ENCODE data around the gene TPSB2. TPM values are rescaled to one million over a fixed set of nuclear protein-coding genes. Genes with fewer than 3 reads are reported as not detected.
A peak's percentile ranks its signal among the peaks of the same experiment; 100 is the strongest.

TPSB2 gene
- total and polyA plus RNA-seq, 9 of the 15 experiments (the other 6 are each of a cell fraction or from before 2014, with no cell fraction given), result 0.18 TPM; not detected in 8

GRCh38 chr16:1194665-1195392 is 35.2 kb downstream of the TPSB2 start:
- intact Hi-C loops (cut with micrococcal nuclease), result loop anchor here (2.0 kb wide), 1 partner anchor 88 kb away; no protein-coding TSS in a partner anchor
- Histone ChIP-seq H3K9me1 (ENCODE audit: control insufficient read depth, insufficient read depth, low read length) (no peaks in the 10 kb centered on the region), H3K79me2 (ENCODE audit: control insufficient read depth, insufficient read depth, low read length) (no peaks in the 10 kb centered on the region), H3K4me2 (ENCODE audit: insufficient read depth, low read length) (0 out of 2 replicates have a peak overlapping the region, but pooled peaks have one; percentile 25), H3K9ac (ENCODE audit: insufficient read depth in 1 of 2, low read depth in 2 of 2, low read length in 2 of 2) (no peak overlapping the region), H2AFZ (ENCODE audit: low read depth, low read length) (no peak overlapping the region), H3K4me1 (replicated peaks in 1 of 2; ENCODE audit: control insufficient read depth in 2 of 2, insufficient read depth in 2 of 2, low read length in 2 of 2) (peaks cover 0 to 64% of the 10 kb centered on the region in 2 experiments; a peak in 3 of 5 replicates), H3K9me3 (replicated peaks; ENCODE audit: control insufficient read depth, insufficient read depth, low read depth, low read length) (no peaks in the 10 kb centered on the region), H4K20me1 (replicated peaks; ENCODE audit: control insufficient read depth, insufficient read depth, low read length) (peaks cover 6% of the 10 kb centered on the region; the same call in 1 of the 2 replicates), H3K36me3 (ENCODE audit: control insufficient read depth, insufficient read depth, low read length) (no peaks in the 10 kb centered on the region), H3K27ac (ENCODE audit: extremely low read depth, low read depth, low read length) (no peak overlapping the region), H3K27me3 (ENCODE audit: control insufficient read depth in 2 of 2, insufficient read depth in 2 of 2, low read length in 2 of 2) (peaks cover 0 to 17% of the 10 kb centered on the region in 2 experiments; a peak in 2 of 5 replicates), H3K4me3 (no peak overlapping the region)
- 9% methylated on average over 34 of the region's 61 CpGs for WGBS (ENCODE audit: insufficient coverage, low coverage, missing lambda C conversion rate)
- in situ Hi-C loops (cut with MboI), result loop anchor here (5.0 kb wide), 1 partner anchor 83 kb away; no protein-coding TSS in a partner anchor
- BruUV-seq (replicated peaks), result no TSS peak
- ATAC-seq, result peak; percentile 77
- FAIRE-seq, result no peak
- peak; percentile 29 to 75 (median 69) for DNase-seq (ENCODE audit: extremely low read depth in 1 of 4, low spot score in 3 of 4)
- CTCF ChIA-PET (ENCODE audit: low intra/inter-chr PET ratio), result interaction anchor here (1.8 to 3.5 kb wide), 2 partner anchors 88 to 382 kb away, joined by 6 to 38 read pairs; no protein-coding TSS in a partner anchor
- POLR2A ChIA-PET, result interaction anchor here (0.9 kb wide), 1 partner anchor 14 kb away, joined by 3 read pairs; no protein-coding TSS in a partner anchor
- no peak for TF ChIP-seq TRIM24 (IDR thresholded peaks at IDR 0.05)
- no peak for TF ChIP-seq FOXO4 (CRISPR knock-in tag; IDR thresholded peaks at IDR 0.05)
- TF ChIP-seq TFAP4 (CRISPR knock-in tag; IDR thresholded peaks at IDR 0.05; ENCODE audit: borderline replicate concordance), result peak; percentile 43; the same call in 1 of the 2 replicates
- peak; percentile 9 for TF ChIP-seq CTCFL (IDR thresholded peaks at IDR 0.05; ENCODE audit: borderline replicate concordance, insufficient read depth, low read depth, low read length, poor library complexity, severe bottlenecking)
- TF ChIP-seq NR2C2 (CRISPR knock-in tag; IDR thresholded peaks at IDR 0.05), result no peak
- no peak for TF ChIP-seq NR2C2 (tag; IDR thresholded peaks at IDR 0.05)
- TF ChIP-seq FOXP1 (CRISPR knock-in tag; IDR thresholded peaks at IDR 0.05), result no peak
- no peak for TF ChIP-seq ZNF384 (IDR thresholded peaks at IDR 0.05; ENCODE audit: low read depth, low read length)
- TF ChIP-seq ZNF551 (CRISPR knock-in tag; IDR thresholded peaks at IDR 0.05), result no peak
- TF ChIP-seq L3MBTL2 (IDR thresholded peaks at IDR 0.05), result 0 out of 2 replicates have a peak, but pooled peaks have one; percentile 36
- no peak for TF ChIP-seq IRF1 (CRISPR knock-in tag; IDR thresholded peaks at IDR 0.05; ENCODE audit: borderline replicate concordance)
- no peak for TF ChIP-seq ETV6 (IDR thresholded peaks at IDR 0.05; ENCODE audit: borderline replicate concordance in 1 of 2, low read depth in 2 of 2, low read length in 1 of 2)
- TF ChIP-seq ETV6 (CRISPR knock-in tag; IDR thresholded peaks at IDR 0.05; ENCODE audit: borderline replicate concordance), result no peak
- TF ChIP-seq GATAD2A (IDR thresholded peaks at IDR 0.05), result no peak
- TF ChIP-seq SP2 (IDR thresholded peaks at IDR 0.05; ENCODE audit: extremely low read depth, low read depth, low read length, poor library complexity, severe bottlenecking), result no peak
- TF ChIP-seq RAD21 (CRISPR knock-in tag; conservative IDR thresholded peaks at IDR 0.05 in 1 of 2, IDR thresholded peaks at IDR 0.05 in 1 of 2), result peak; percentile 72 to 90

All from K562 (cell line).